H9 (cell line): ENCODE data around the gene RNF208. TPM values are rescaled to one million over a fixed set of nuclear protein-coding genes. Genes with fewer than 3 reads are reported as not detected.

Experiments used
- DNase-seq: peaks from one replicate; pipeline ENCODE4 v3.0.0-alpha.2; 2017
- H2AFZ ChIP-seq: one replicate; pipeline ENCODE4 v1.6.1; 2013; ENCODE audit warnings: mild to moderate bottlenecking, low read length, control low read depth, moderate library complexity
- H2AK5ac ChIP-seq: 2 replicates; pipeline ENCODE4 v1.6.1; 2013; ENCODE audit warnings: low read length, control low read depth, mixed read lengths; ENCODE audit not compliant: insufficient read length
- H2BK120ac ChIP-seq: one replicate; pipeline ENCODE4 v1.6.1; 2013; ENCODE audit warnings: low read depth, mild to moderate bottlenecking, low read length, control low read depth, inconsistent platforms; ENCODE audit not compliant: poor library complexity, severe bottlenecking
- H2BK12ac ChIP-seq: 2 replicates; pipeline ENCODE4 v1.6.1; 2013; ENCODE audit warnings: low read length, control low read depth, mixed read lengths, low read depth; ENCODE audit not compliant: insufficient read length
- H2BK15ac ChIP-seq: 2 replicates; pipeline ENCODE4 v1.6.1; 2013; ENCODE audit warnings: low read depth, low read length, control low read depth
- H2BK20ac ChIP-seq: one replicate; pipeline ENCODE4 v1.6.1; 2013; ENCODE audit warnings: low read depth, mild to moderate bottlenecking, low read length, control low read depth, inconsistent platforms; ENCODE audit not compliant: poor library complexity, severe bottlenecking
- H2BK5ac ChIP-seq: 2 replicates; pipeline ENCODE4 v1.6.1; 2013; ENCODE audit warnings: low read length, control low read depth, mixed read lengths; ENCODE audit not compliant: insufficient read length
- H3K14ac ChIP-seq: 2 replicates; pipeline ENCODE4 v1.6.1; 2013; ENCODE audit warnings: low read length, control low read depth; ENCODE audit not compliant: insufficient read depth
- H3K18ac ChIP-seq: 2 replicates; pipeline ENCODE4 v1.6.1; 2013; ENCODE audit warnings: low read depth, mild to moderate bottlenecking, mixed read lengths, low read length, control low read depth; ENCODE audit not compliant: insufficient read length
- H3K23ac ChIP-seq: 2 replicates; pipeline ENCODE4 v1.6.1; 2013; ENCODE audit warnings: low read length, control low read depth, mixed read lengths, low read depth; ENCODE audit not compliant: insufficient read length
- H3K23me2 ChIP-seq: 2 replicates; pipeline ENCODE4 v1.6.1; 2013; ENCODE audit warnings: low read depth, mild to moderate bottlenecking, mixed read lengths, low read length, control low read depth; ENCODE audit not compliant: insufficient read length, poor library complexity, severe bottlenecking
- H3K27ac ChIP-seq: 2 replicates; pipeline ENCODE4 v1.5.1; 2013; ENCODE audit warnings: low read length, control low read depth, mixed read lengths, low read depth; ENCODE audit not compliant: insufficient read length
- H3K27me3 ChIP-seq: 2 replicates; pipeline ENCODE4 v1.6.1; 2013; ENCODE audit warnings: low read length, control low read depth, inconsistent platforms; ENCODE audit not compliant: insufficient read depth
- H3K4ac ChIP-seq: 2 replicates; pipeline ENCODE4 v1.6.1; 2013; ENCODE audit warnings: low read depth, mild to moderate bottlenecking, control low read depth, inconsistent platforms, low read length, moderate library complexity
- H3K4me1 ChIP-seq: 2 replicates; pipeline ENCODE4 v1.6.1; 2013; ENCODE audit warnings: low read length, control low read depth, inconsistent platforms; ENCODE audit not compliant: insufficient read depth
- H3K4me2 ChIP-seq: 2 replicates; pipeline ENCODE4 v1.6.1; 2013; ENCODE audit warnings: low read length, control low read depth, mixed read lengths; ENCODE audit not compliant: insufficient read length, insufficient read depth
- H3K56ac ChIP-seq: 2 replicates; pipeline ENCODE4 v1.6.1; 2013; ENCODE audit warnings: low read depth, mild to moderate bottlenecking, mixed read lengths, low read length, control low read depth; ENCODE audit not compliant: insufficient read length
- H3K79me1 ChIP-seq: 2 replicates; pipeline ENCODE4 v1.6.1; 2013; ENCODE audit warnings: low read depth, mild to moderate bottlenecking, moderate library complexity, low read length, control low read depth, inconsistent platforms; ENCODE audit not compliant: insufficient read depth, poor library complexity, severe bottlenecking
- H3K79me2 ChIP-seq: 2 replicates; pipeline ENCODE4 v1.6.1; 2013; ENCODE audit warnings: low read length, control low read depth, inconsistent platforms; ENCODE audit not compliant: insufficient read depth
- H3K9ac ChIP-seq: 2 replicates; pipeline ENCODE4 v1.6.1; 2013; ENCODE audit warnings: low read length, control low read depth, mixed read lengths; ENCODE audit not compliant: insufficient read length; ENCODE audit errors: extremely low read depth
- H3K9me3 ChIP-seq: one replicate; pipeline ENCODE4 v1.6.1; 2013; ENCODE audit warnings: low read depth, low read length, inconsistent platforms; ENCODE audit not compliant: control insufficient read depth
- H3T11ph ChIP-seq: one replicate; pipeline ENCODE4 v1.6.1; 2013; ENCODE audit warnings: mild to moderate bottlenecking, low read length, control low read depth, inconsistent platforms
- H4K20me1 ChIP-seq: one replicate; pipeline ENCODE4 v1.6.1; 2013; ENCODE audit not compliant: control insufficient read depth, insufficient read length, insufficient read depth
- H4K5ac ChIP-seq: 2 replicates; pipeline ENCODE4 v1.6.1; 2013; ENCODE audit warnings: low read depth, mild to moderate bottlenecking, mixed read lengths, low read length, control low read depth; ENCODE audit not compliant: insufficient read length
- H4K8ac ChIP-seq: replicated peaks from 2 replicates; pipeline ENCODE4 v1.6.1; 2013; ENCODE audit warnings: low read length, control low read depth, mixed read lengths, low read depth; ENCODE audit not compliant: insufficient read length
- H4K91ac ChIP-seq: 2 replicates; pipeline ENCODE4 v1.6.1; 2013; ENCODE audit warnings: low read depth, mild to moderate bottlenecking, moderate library complexity, mixed read lengths, low read length, control low read depth; ENCODE audit not compliant: insufficient read length
- H3K27ac Mint-ChIP-seq, 3 experiments: 2 replicates in 2 of 3; 3 replicates in 1 of 3; pipeline ENCODE4 v1.8.0; 2020 to 2021; ENCODE audit warnings: mixed read lengths in 3 of 3, mild to moderate bottlenecking in 1 of 3, moderate library complexity in 1 of 3
- H3K27me3 Mint-ChIP-seq: 2 replicates; pipeline ENCODE4 v1.8.0; 2021; ENCODE audit warnings: low read depth, mild to moderate bottlenecking, moderate library complexity, mixed read lengths
- H3K36me3 Mint-ChIP-seq, 3 experiments: 2 replicates in 2 of 3; 3 replicates in 1 of 3; pipeline ENCODE4 v1.8.0; 2020 to 2021; ENCODE audit warnings: low read depth in 3 of 3, mixed read lengths in 3 of 3; ENCODE audit not compliant: insufficient read depth in 1 of 3
- H3K4me1 Mint-ChIP-seq, 2 experiments: 2 replicates each; pipeline ENCODE4 v1.8.0; 2020; ENCODE audit warnings: mixed read lengths in 2 of 2
- H3K4me3 Mint-ChIP-seq, 2 experiments: 2 replicates in 1 of 2; 3 replicates in 1 of 2; pipeline ENCODE4 v1.8.0; 2020 to 2021; ENCODE audit warnings: mild to moderate bottlenecking in 2 of 2, mixed read lengths in 2 of 2, moderate library complexity in 1 of 2
- H3K9me3 Mint-ChIP-seq, 2 experiments: 2 replicates in 1 of 2; 3 replicates in 1 of 2; pipeline ENCODE4 v1.8.0; 2020; ENCODE audit warnings: mild to moderate bottlenecking in 2 of 2, mixed read lengths in 2 of 2, moderate library complexity in 1 of 2
- CTCF ChIP-seq: fragments of 200-600 bp; sonication (generic); conservative IDR thresholded peaks from 3 replicates; pipeline ENCODE4 v1.8.0; 2021; ENCODE audit warnings: antibody characterized with exemption, mild to moderate bottlenecking
- WGBS: extraction: QIAGEN DNeasy Blood & Tissue Kit; methylation state at CpG from one replicate; pipeline ENCODE4 v1.1.7; 2013; ENCODE audit warnings: missing lambda C conversion rate, low lambda C conversion rate, mixed read lengths; ENCODE audit not compliant: insufficient read length; ENCODE audit errors: extremely low coverage; 5-methylcytosine and 5-hydroxymethylcytosine counted together
- total RNA-seq: library from RNA; stranded (reverse); gene quantifications from 2 replicates; pipeline ENCODE4 v1.2.1, GENCODE V29; 2021

Gene RNF208
- total RNA-seq, 1 experiment from 2014 or later = 7.7 TPM

- no peak for TF ChIP-seq CTCF
- no peak overlapping the region for H2AK5ac ChIP-seq
- no peaks in the 10 kb centered on the region; the same call in 1 of the 2 replicates for H3K27me3 Mint-ChIP-seq
Observed at GRCh38 chr9:137266162-137266527, 44.1 kb upstream of the RNF208 start.

More at GRCh38 chr9:137266162-137266527, 44.1 kb upstream of the RNF208 start:
- no CpG with 5 or more reads among the region's 15 CpGs for WGBS
- Histone ChIP-seq H3K9me3 (no peaks in the 10 kb centered on the region), H4K20me1 (no peaks in the 10 kb centered on the region), H3K18ac (no peak overlapping the region), H2BK20ac (no peak overlapping the region), H3K23me2 (no peaks in the 10 kb centered on the region), H2BK120ac (no peak overlapping the region), H3K23ac (no peak overlapping the region), H3K79me1 (no peaks in the 10 kb centered on the region), H4K8ac (no peak overlapping the region), H3K79me2 (no peaks in the 10 kb centered on the region), H2BK12ac (no peak overlapping the region), H3K4me1 (no peaks in the 10 kb centered on the region), H2BK5ac (no peak overlapping the region), H2AFZ (no peak overlapping the region), H3K4me2 (no peak overlapping the region), H3K27me3 (no peaks in the 10 kb centered on the region), H3K27ac (no peak overlapping the region), H4K5ac (no peak overlapping the region), H3K4ac (no peak overlapping the region), H3T11ph (no peak overlapping the region), H3K56ac (no peak overlapping the region), H4K91ac (no peak overlapping the region), H2BK15ac (no peak overlapping the region), H3K9ac (no peak overlapping the region), H3K14ac (no peak overlapping the region)
- H3K36me3 Mint-ChIP-seq = peaks cover 10 to 55% (median 42%) of the 10 kb centered on the region in 3 experiments; a peak in 6 of 7 replicates
- H3K9me3 Mint-ChIP-seq = no peaks in the 10 kb centered on the region; a peak in 1 of 5 replicates
- DNase-seq = no peak
- H3K4me3 Mint-ChIP-seq = no peak overlapping the region
- H3K4me1 Mint-ChIP-seq = 0 out of 4 replicates have a peak, but pooled peaks cover 0 to 3% of the 10 kb centered on the region in 2 experiments
- no peak overlapping the region for H3K27ac Mint-ChIP-seq
